Measurements from ENCODE around the gene ANTXR1. TPM values are rescaled to one million over a fixed set of nuclear protein-coding genes. Genes with fewer than 3 reads are reported as not detected.
"Not testable (repeated sequence)": the region's sequence is repeated elsewhere in the genome, so short reads cannot be mapped to it uniquely, and the experiment has no call there.

The ANTXR1 gene
- total RNA-seq, 1 donor from 2014 or later, result 69.5 TPM

- peaks cover 24% of the 10 kb centered on the region for H3K4me1 Mint-ChIP-seq (ENCODE audit: unreplicated experiment)
- H3K27me3 Mint-ChIP-seq, result no peaks in the 10 kb centered on the region
- DNase-seq (ENCODE audit: extremely low spot score, unreplicated experiment), result no peak
- H3K36me3 Mint-ChIP-seq, result peaks cover 34% of the 10 kb centered on the region
- no peak overlapping the region for H3K27ac Mint-ChIP-seq
- no peak overlapping the region for H3K4me3 Mint-ChIP-seq
- TF ChIP-seq CTCF (conservative IDR thresholded peaks at IDR 0.05), result no peak
- no peaks in the 10 kb centered on the region for H3K9me3 Mint-ChIP-seq
Observed at GRCh38 chr2:69171897-69172525, 159.0 kb downstream of the ANTXR1 start.

GRCh38 chr2:69173706-69174105 lies 160.7 kb downstream of the ANTXR1 start:
- Mint-ChIP-seq H3K36me3 (peaks cover 33% of the 10 kb centered on the region), H3K27ac (no peak overlapping the region), H3K4me1 (ENCODE audit: unreplicated experiment) (peaks cover 35% of the 10 kb centered on the region), H3K9me3 (no peaks in the 10 kb centered on the region), H3K27me3 (no peaks in the 10 kb centered on the region), H3K4me3 (no peak overlapping the region)
- DNase-seq (ENCODE audit: extremely low spot score, unreplicated experiment), result no peak
- TF ChIP-seq CTCF (conservative IDR thresholded peaks at IDR 0.05), result no peak

GRCh38 chr2:69174211-69174610 lies 161.2 kb downstream of the ANTXR1 start:
- not testable (repeated sequence) for H3K27ac Mint-ChIP-seq; DNase-seq (ENCODE audit: extremely low spot score, unreplicated experiment); H3K9me3 Mint-ChIP-seq; H3K4me3 Mint-ChIP-seq; H3K27me3 Mint-ChIP-seq
- Mint-ChIP-seq H3K4me1 (ENCODE audit: unreplicated experiment) (peaks cover 35% of the 10 kb centered on the region), H3K36me3 (peaks cover 30% of the 10 kb centered on the region)

GRCh38 chr2:69175790-69176715 lies 163.1 kb downstream of the ANTXR1 start:
- no peak for DNase-seq (ENCODE audit: extremely low spot score, unreplicated experiment)
- no peak for TF ChIP-seq CTCF (conservative IDR thresholded peaks at IDR 0.05)
- Mint-ChIP-seq H3K27ac (no peak overlapping the region), H3K27me3 (no peaks in the 10 kb centered on the region), H3K4me3 (no peak overlapping the region), H3K9me3 (no peaks in the 10 kb centered on the region), H3K36me3 (peaks cover 32% of the 10 kb centered on the region), H3K4me1 (ENCODE audit: unreplicated experiment) (peaks cover 27% of the 10 kb centered on the region)

GRCh38 chr2:69177063-69177771 lies 164.2 kb downstream of the ANTXR1 start:
- H3K4me1 Mint-ChIP-seq (ENCODE audit: unreplicated experiment), result peaks cover 22% of the 10 kb centered on the region
- H3K27me3 Mint-ChIP-seq, result no peaks in the 10 kb centered on the region
- H3K9me3 Mint-ChIP-seq, result no peaks in the 10 kb centered on the region
- H3K36me3 Mint-ChIP-seq, result peaks cover 40% of the 10 kb centered on the region
- no peak overlapping the region for H3K4me3 Mint-ChIP-seq
- peak overlapping the region; percentile 20 for H3K27ac Mint-ChIP-seq
- no peak for DNase-seq (ENCODE audit: extremely low spot score, unreplicated experiment)
- no peak for TF ChIP-seq CTCF (conservative IDR thresholded peaks at IDR 0.05)

Data from type B pancreatic cell (in vitro differentiated cells).